Bronchial epithelial cell (primary cell): ENCODE measurements around the gene POLD4. TPM values are rescaled to one million over a fixed set of nuclear protein-coding genes. Genes with fewer than 3 reads are reported as not detected.
A peak's percentile ranks its signal among the peaks of the same experiment; 100 is the strongest.

Experiments
- DNase-seq: peaks from one replicate; pipeline ENCODE4 v3.0.0-alpha.2; 2010; ENCODE audit warnings: low read depth
- FAIRE-seq: peaks from 2 replicates; lab custom pipeline; 2011; peaks lifted over from hg19 to GRCh38; lab: Jason Lieb, UNC
- H3K27me3 ChIP-seq: 2 replicates; pipeline ENCODE4 v1.5.1; 2011; ENCODE audit warnings: low read length; ENCODE audit not compliant: control insufficient read depth, insufficient read depth
- H3K36me3 ChIP-seq: 2 replicates; pipeline ENCODE4 v1.5.1; 2011; ENCODE audit warnings: low read length; ENCODE audit not compliant: control insufficient read depth, insufficient read depth
- H3K4me3 ChIP-seq: 2 replicates; pipeline ENCODE4 v1.5.1; 2011; ENCODE audit warnings: mild to moderate bottlenecking, low read depth, low read length, control low read depth
- CTCF ChIP-seq: IDR thresholded peaks from 2 replicates; pipeline ENCODE4 v1.5.1; 2011; ENCODE audit warnings: mild to moderate bottlenecking, moderate library complexity, low read length, control low read depth, inconsistent platforms; ENCODE audit not compliant: insufficient read depth, severe bottlenecking
- total RNA-seq: library from RNA; depleted of rRNA; stranded (reverse); fragments of >200 nt; gene quantifications from 2 replicates; pipeline ENCODE4 v1.2.1, GENCODE V29; 2014

Gene POLD4
- total RNA-seq, 1 donor from 2014 or later, result 45.8 TPM

- FAIRE-seq (no peak), DNase-seq (no peak)
- TF ChIP-seq CTCF, result no peak
- peaks cover 4% of the 10 kb centered on the region for H3K36me3 ChIP-seq
- H3K4me3 ChIP-seq, result no peak overlapping the region
- no peaks in the 10 kb centered on the region for H3K27me3 ChIP-seq
Measured at GRCh38 chr11:67356387-67356863, 3.1 kb upstream of the POLD4 start.

- Histone ChIP-seq H3K36me3 (peaks cover 5% of the 10 kb centered on the region), H3K4me3 (no peak overlapping the region), H3K27me3 (no peaks in the 10 kb centered on the region)
- TF ChIP-seq CTCF, result no peak
- FAIRE-seq (no peak), DNase-seq (no peak)
Measured at GRCh38 chr11:67355794-67356386, 2.5 kb upstream of the POLD4 start.

GRCh38 chr11:67355023-67355793, 1.9 kb upstream of the POLD4 start:
- Histone ChIP-seq H3K27me3 (no peaks in the 10 kb centered on the region), H3K4me3 (no peak overlapping the region), H3K36me3 (peaks cover 5% of the 10 kb centered on the region)
- TF ChIP-seq CTCF, result no peak
- FAIRE-seq, result no peak
- no peak for DNase-seq

- FAIRE-seq (no peak), DNase-seq (peak; percentile 95)
- no peak for TF ChIP-seq CTCF
- H3K36me3 ChIP-seq, result peaks cover 5% of the 10 kb centered on the region
- peak overlapping the region; percentile 66 for H3K4me3 ChIP-seq
- no peaks in the 10 kb centered on the region for H3K27me3 ChIP-seq
Measured at GRCh38 chr11:67354075-67355022, 1.0 kb upstream of the POLD4 start.

- peak; percentile 36 for DNase-seq
- no peak for FAIRE-seq
- Histone ChIP-seq H3K36me3 (peaks cover 5% of the 10 kb centered on the region), H3K4me3 (peak overlapping the region; percentile 66), H3K27me3 (no peaks in the 10 kb centered on the region)
- no peak for TF ChIP-seq CTCF
Measured at GRCh38 chr11:67352546-67353316, 615 bp downstream of the POLD4 start.
